Endothelial cell (in vitro differentiated cells): ENCODE data around the gene KRTAP10-11. TPM values are rescaled to one million over a fixed set of nuclear protein-coding genes. Genes with fewer than 3 reads are reported as not detected.

Experiments
- DNase-seq: peaks from one replicate; pipeline ENCODE4 v3.0.0; 2021; ENCODE audit warnings: low spot score
- H3K27ac Mint-ChIP-seq: one replicate; pipeline ENCODE4 v1.8.0; 2021; ENCODE audit warnings: mixed read lengths, inconsistent platforms; ENCODE audit not compliant: unreplicated experiment
- H3K27me3 Mint-ChIP-seq: one replicate; pipeline ENCODE4 v1.8.0; 2021; ENCODE audit warnings: mild to moderate bottlenecking, moderate library complexity, mixed read lengths, inconsistent platforms; ENCODE audit not compliant: unreplicated experiment
- H3K36me3 Mint-ChIP-seq: one replicate; pipeline ENCODE4 v1.8.0; 2021; ENCODE audit warnings: mild to moderate bottlenecking, low read depth, mixed read lengths, inconsistent platforms; ENCODE audit not compliant: unreplicated experiment
- H3K4me1 Mint-ChIP-seq: one replicate; pipeline ENCODE4 v1.8.0; 2021; ENCODE audit warnings: mild to moderate bottlenecking, mixed read lengths, inconsistent platforms; ENCODE audit not compliant: unreplicated experiment
- H3K4me3 Mint-ChIP-seq: one replicate; pipeline ENCODE4 v1.8.0; 2021; ENCODE audit warnings: mild to moderate bottlenecking, mixed read lengths, inconsistent platforms; ENCODE audit not compliant: unreplicated experiment
- H3K9me3 Mint-ChIP-seq: one replicate; pipeline ENCODE4 v1.8.0; 2021; ENCODE audit warnings: mixed read lengths, inconsistent platforms; ENCODE audit not compliant: unreplicated experiment
- total RNA-seq: library from RNA; stranded (reverse); fragmentation: NEBNext Ultra II Directional; extraction: Animal tissue kit (Norgen Biotek cat#: 25700); gene quantifications from one replicate; pipeline ENCODE4 v1.2.1, GENCODE V29; 2021; ENCODE audit not compliant: unreplicated experiment
- TF ChIP-seq, protein P1 (sequence below): fragments of 200-600 bp; sonication (generic); IDR thresholded peaks from one replicate; pipeline ENCODE4 v1.5.0; 2021; ENCODE audit warnings: antibody characterized with exemption; ENCODE audit not compliant: unreplicated experiment

The KRTAP10-11 gene
- total RNA-seq, 1 donor from 2014 or later = not detected

- Mint-ChIP-seq H3K4me1 (peaks cover 3% of the 10 kb centered on the region), H3K4me3 (no peak overlapping the region), H3K27me3 (peaks cover 9% of the 10 kb centered on the region), H3K9me3 (no peaks in the 10 kb centered on the region), H3K27ac (no peak overlapping the region), H3K36me3 (no peaks in the 10 kb centered on the region)
- TF ChIP-seq, protein P1, sequence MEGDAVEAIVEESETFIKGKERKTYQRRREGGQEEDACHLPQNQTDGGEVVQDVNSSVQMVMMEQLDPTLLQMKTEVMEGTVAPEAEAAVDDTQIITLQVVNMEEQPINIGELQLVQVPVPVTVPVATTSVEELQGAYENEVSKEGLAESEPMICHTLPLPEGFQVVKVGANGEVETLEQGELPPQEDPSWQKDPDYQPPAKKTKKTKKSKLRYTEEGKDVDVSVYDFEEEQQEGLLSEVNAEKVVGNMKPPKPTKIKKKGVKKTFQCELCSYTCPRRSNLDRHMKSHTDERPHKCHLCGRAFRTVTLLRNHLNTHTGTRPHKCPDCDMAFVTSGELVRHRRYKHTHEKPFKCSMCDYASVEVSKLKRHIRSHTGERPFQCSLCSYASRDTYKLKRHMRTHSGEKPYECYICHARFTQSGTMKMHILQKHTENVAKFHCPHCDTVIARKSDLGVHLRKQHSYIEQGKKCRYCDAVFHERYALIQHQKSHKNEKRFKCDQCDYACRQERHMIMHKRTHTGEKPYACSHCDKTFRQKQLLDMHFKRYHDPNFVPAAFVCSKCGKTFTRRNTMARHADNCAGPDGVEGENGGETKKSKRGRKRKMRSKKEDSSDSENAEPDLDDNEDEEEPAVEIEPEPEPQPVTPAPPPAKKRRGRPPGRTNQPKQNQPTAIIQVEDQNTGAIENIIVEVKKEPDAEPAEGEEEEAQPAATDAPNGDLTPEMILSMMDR = no peak
- no peak for DNase-seq
Measured at GRCh38 chr21:44601596-44602462, 44.4 kb upstream of the KRTAP10-11 start.

- Mint-ChIP-seq H3K27me3 (peaks cover 9% of the 10 kb centered on the region), H3K4me3 (no peak overlapping the region), H3K27ac (no peak overlapping the region), H3K36me3 (no peaks in the 10 kb centered on the region), H3K9me3 (no peaks in the 10 kb centered on the region), H3K4me1 (peaks cover 3% of the 10 kb centered on the region)
- TF ChIP-seq, protein P1 = no peak
- no peak for DNase-seq
Measured at GRCh38 chr21:44602463-44602850, 43.8 kb upstream of the KRTAP10-11 start.

- Mint-ChIP-seq H3K4me1 (no peaks in the 10 kb centered on the region), H3K36me3 (no peaks in the 10 kb centered on the region), H3K9me3 (no peaks in the 10 kb centered on the region), H3K4me3 (no peak overlapping the region), H3K27me3 (peaks cover 9% of the 10 kb centered on the region), H3K27ac (no peak overlapping the region)
- TF ChIP-seq, protein P1 = no peak
- no peak for DNase-seq
Measured at GRCh38 chr21:44603109-44603875, 42.9 kb upstream of the KRTAP10-11 start.

GRCh38 chr21:44603911-44604310 lies 42.3 kb upstream of the KRTAP10-11 start:
- TF ChIP-seq, protein P1 = no peak
- H3K4me1 Mint-ChIP-seq = no peaks in the 10 kb centered on the region
- H3K27ac Mint-ChIP-seq = no peak overlapping the region
- no peaks in the 10 kb centered on the region for H3K9me3 Mint-ChIP-seq
- no peak for DNase-seq
- H3K27me3 Mint-ChIP-seq = peaks cover 9% of the 10 kb centered on the region
- no peak overlapping the region for H3K4me3 Mint-ChIP-seq
- H3K36me3 Mint-ChIP-seq = no peaks in the 10 kb centered on the region
